ENCODE results near the gene TOMT.
"Not testable (repeated sequence)": the region's sequence is repeated elsewhere in the genome, so short reads cannot be mapped to it uniquely, and the experiment has no call there.

Gene TOMT

GRCh38 chr11:72132646-72133045, 26.9 kb downstream of the TOMT start:
- H3K4me1 Mint-ChIP-seq, result no peaks in the 10 kb centered on the region
- H3K27ac Mint-ChIP-seq, result no peak overlapping the region
- H3K4me3 Mint-ChIP-seq, result no peak overlapping the region
- no peak for TF ChIP-seq CTCF (IDR thresholded peaks at IDR 0.05; ENCODE audit: unreplicated experiment in 3 of 3)
- peaks cover 5% of the 10 kb centered on the region for H3K36me3 Mint-ChIP-seq (ENCODE audit: low read depth)
- H3K27me3 Mint-ChIP-seq (ENCODE audit: low read depth), result peaks cover 27% of the 10 kb centered on the region
- H3K9me3 Mint-ChIP-seq, result peaks cover 22% of the 10 kb centered on the region

- not testable (repeated sequence) for H3K27ac Mint-ChIP-seq; H3K9me3 Mint-ChIP-seq; H3K4me1 Mint-ChIP-seq; H3K4me3 Mint-ChIP-seq; H3K36me3 Mint-ChIP-seq (ENCODE audit: low read depth)
- peaks cover 14% of the 10 kb centered on the region for H3K27me3 Mint-ChIP-seq (ENCODE audit: low read depth)
Measured at GRCh38 chr11:72135473-72135872, 29.7 kb downstream of the TOMT start, which contains the start of gene FOLR3. TSS of gene FOLR3 (plus strand) at chr11:72135725. CDS start at chr11:72135953, 228 bp downstream.

- H3K4me1 Mint-ChIP-seq, result no peaks in the 10 kb centered on the region
- H3K9me3 Mint-ChIP-seq, result peaks cover 5% of the 10 kb centered on the region
- no peaks in the 10 kb centered on the region for H3K36me3 Mint-ChIP-seq (ENCODE audit: low read depth)
- H3K27me3 Mint-ChIP-seq (ENCODE audit: low read depth), result peaks cover 14% of the 10 kb centered on the region
- H3K4me3 Mint-ChIP-seq, result no peak overlapping the region
- no peak for TF ChIP-seq CTCF (IDR thresholded peaks at IDR 0.05; ENCODE audit: unreplicated experiment in 3 of 3)
- H3K27ac Mint-ChIP-seq, result no peak overlapping the region
Measured at GRCh38 chr11:72135891-72136683, 30.4 kb downstream of the TOMT start.

GRCh38 chr11:72136684-72137262, 31.0 kb downstream of the TOMT start:
- H3K27me3 Mint-ChIP-seq (ENCODE audit: low read depth), result peaks cover 19% of the 10 kb centered on the region
- H3K9me3 Mint-ChIP-seq, result peaks cover 5% of the 10 kb centered on the region
- H3K27ac Mint-ChIP-seq, result no peak overlapping the region
- H3K4me3 Mint-ChIP-seq, result no peak overlapping the region
- TF ChIP-seq CTCF (IDR thresholded peaks at IDR 0.05; ENCODE audit: unreplicated experiment in 3 of 3), result no peak
- H3K4me1 Mint-ChIP-seq, result no peaks in the 10 kb centered on the region
- no peaks in the 10 kb centered on the region for H3K36me3 Mint-ChIP-seq (ENCODE audit: low read depth)

- no peaks in the 10 kb centered on the region for H3K36me3 Mint-ChIP-seq (ENCODE audit: low read depth)
- no peaks in the 10 kb centered on the region for H3K4me1 Mint-ChIP-seq
- no peak for TF ChIP-seq CTCF (IDR thresholded peaks at IDR 0.05; ENCODE audit: unreplicated experiment in 3 of 3)
- no peak overlapping the region for H3K27ac Mint-ChIP-seq
- peaks cover 2% of the 10 kb centered on the region for H3K9me3 Mint-ChIP-seq
- H3K27me3 Mint-ChIP-seq (ENCODE audit: low read depth), result peaks cover 13% of the 10 kb centered on the region
- H3K4me3 Mint-ChIP-seq, result no peak overlapping the region
Measured at GRCh38 chr11:72138821-72139390, 33.2 kb downstream of the TOMT start.

- no peak overlapping the region for H3K27ac Mint-ChIP-seq
- no peak overlapping the region for H3K4me3 Mint-ChIP-seq
- no peak for TF ChIP-seq CTCF (IDR thresholded peaks at IDR 0.05; ENCODE audit: unreplicated experiment in 3 of 3)
- no peaks in the 10 kb centered on the region for H3K4me1 Mint-ChIP-seq
- peaks cover 15% of the 10 kb centered on the region for H3K27me3 Mint-ChIP-seq (ENCODE audit: low read depth)
- peaks cover 2% of the 10 kb centered on the region for H3K9me3 Mint-ChIP-seq
- no peaks in the 10 kb centered on the region for H3K36me3 Mint-ChIP-seq (ENCODE audit: low read depth)
Measured at GRCh38 chr11:72139500-72139899, 33.8 kb downstream of the TOMT start.
